Measurements from ENCODE around the gene GABRE.

DNA sequence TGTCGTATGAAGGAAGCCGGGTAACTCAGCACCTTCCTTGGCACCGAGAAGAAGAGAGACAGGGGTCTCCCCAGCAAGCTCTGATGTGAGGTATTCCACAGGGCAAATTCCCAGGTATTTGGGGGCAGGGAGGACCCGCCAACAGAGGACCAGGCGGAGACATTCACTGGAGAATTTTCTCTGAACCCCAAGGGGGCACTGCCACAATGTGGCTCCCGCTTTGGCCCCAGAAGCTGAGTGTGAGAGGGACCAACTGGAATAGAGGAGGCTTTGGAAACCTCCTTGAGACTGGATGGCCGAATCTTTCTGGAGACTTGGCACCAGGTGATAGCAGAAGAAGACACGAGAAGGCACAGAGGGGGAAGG lies 735 bp upstream of the GABRE start:
- TF ChIP-seq POLR2A (IDR thresholded peaks at IDR 0.05; ENCODE audit: low read length) (no peak), JUN (IDR thresholded peaks at IDR 0.05) (no peak), BHLHE40 (IDR thresholded peaks at IDR 0.05; ENCODE audit: low read depth, low read length) (no peak), CEBPB (IDR thresholded peaks at IDR 0.05) (no peak), MAX (IDR thresholded peaks at IDR 0.05) (no peak), REST (IDR thresholded peaks at IDR 0.05) (no peak), FOXS1 (CRISPR knock-in tag; IDR thresholded peaks at IDR 0.05) (no peak)
- TF ChIP-seq, protein P1, sequence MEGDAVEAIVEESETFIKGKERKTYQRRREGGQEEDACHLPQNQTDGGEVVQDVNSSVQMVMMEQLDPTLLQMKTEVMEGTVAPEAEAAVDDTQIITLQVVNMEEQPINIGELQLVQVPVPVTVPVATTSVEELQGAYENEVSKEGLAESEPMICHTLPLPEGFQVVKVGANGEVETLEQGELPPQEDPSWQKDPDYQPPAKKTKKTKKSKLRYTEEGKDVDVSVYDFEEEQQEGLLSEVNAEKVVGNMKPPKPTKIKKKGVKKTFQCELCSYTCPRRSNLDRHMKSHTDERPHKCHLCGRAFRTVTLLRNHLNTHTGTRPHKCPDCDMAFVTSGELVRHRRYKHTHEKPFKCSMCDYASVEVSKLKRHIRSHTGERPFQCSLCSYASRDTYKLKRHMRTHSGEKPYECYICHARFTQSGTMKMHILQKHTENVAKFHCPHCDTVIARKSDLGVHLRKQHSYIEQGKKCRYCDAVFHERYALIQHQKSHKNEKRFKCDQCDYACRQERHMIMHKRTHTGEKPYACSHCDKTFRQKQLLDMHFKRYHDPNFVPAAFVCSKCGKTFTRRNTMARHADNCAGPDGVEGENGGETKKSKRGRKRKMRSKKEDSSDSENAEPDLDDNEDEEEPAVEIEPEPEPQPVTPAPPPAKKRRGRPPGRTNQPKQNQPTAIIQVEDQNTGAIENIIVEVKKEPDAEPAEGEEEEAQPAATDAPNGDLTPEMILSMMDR (IDR thresholded peaks at IDR 0.05): no peak
- TF ChIP-seq, protein P2, sequence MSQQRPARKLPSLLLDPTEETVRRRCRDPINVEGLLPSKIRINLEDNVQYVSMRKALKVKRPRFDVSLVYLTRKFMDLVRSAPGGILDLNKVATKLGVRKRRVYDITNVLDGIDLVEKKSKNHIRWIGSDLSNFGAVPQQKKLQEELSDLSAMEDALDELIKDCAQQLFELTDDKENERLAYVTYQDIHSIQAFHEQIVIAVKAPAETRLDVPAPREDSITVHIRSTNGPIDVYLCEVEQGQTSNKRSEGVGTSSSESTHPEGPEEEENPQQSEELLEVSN (IDR thresholded peaks at IDR 0.05; ENCODE audit: borderline replicate concordance, low read depth): no peak
